HG03135 (cell line): Measurements from ENCODE around the gene SYTL5.

Experiments
- ATAC-seq: cut with Tn5 transposase; IDR thresholded peaks from one replicate; pipeline ENCODE4 v1.9.1; 2021; ENCODE audit warnings: mild to moderate bottlenecking, moderate library complexity; ENCODE audit not compliant: unreplicated experiment

SYTL5 gene

GRCh38 chrX:38087594-38087993 is 81.2 kb downstream of the SYTL5 start:
- no peak for ATAC-seq

DNA sequence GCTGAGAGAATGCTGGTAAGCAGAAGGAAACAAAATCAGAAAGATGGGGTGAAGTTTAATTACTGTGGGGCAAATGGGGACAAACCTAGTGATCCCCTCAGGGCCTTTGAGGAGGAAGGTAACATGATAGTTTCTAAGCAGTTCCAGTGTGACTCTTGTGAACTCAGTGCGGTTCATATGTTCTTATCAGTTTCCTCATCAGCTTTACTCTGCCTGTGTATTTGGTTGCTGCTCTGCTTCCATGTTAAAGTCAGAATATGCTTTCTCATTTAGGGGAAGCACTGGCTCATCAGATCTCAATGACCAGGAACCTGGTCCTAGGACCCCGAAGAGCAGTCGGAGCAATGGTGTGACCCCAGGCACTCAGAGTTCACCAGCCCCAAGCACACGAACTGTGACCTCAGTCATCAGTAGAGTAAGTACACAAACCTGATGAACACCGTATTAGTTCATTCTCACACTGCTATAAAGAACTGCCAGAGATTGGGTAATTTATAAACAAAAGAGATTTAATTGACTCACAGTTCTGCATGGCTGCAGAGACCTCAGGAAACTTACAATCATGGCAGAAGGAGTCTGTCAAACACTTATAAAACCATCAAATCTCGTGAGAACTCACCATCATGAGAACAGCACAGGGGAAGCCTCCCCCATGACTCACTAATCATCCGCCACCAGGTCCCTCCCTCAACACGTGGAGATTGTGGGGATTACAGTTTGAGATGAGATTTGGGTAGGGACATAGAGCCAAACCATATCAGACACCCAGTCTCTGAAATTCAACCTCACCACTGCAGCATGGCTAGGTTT is 83.0 kb downstream of the SYTL5 start:
- no peak for ATAC-seq

DNA sequence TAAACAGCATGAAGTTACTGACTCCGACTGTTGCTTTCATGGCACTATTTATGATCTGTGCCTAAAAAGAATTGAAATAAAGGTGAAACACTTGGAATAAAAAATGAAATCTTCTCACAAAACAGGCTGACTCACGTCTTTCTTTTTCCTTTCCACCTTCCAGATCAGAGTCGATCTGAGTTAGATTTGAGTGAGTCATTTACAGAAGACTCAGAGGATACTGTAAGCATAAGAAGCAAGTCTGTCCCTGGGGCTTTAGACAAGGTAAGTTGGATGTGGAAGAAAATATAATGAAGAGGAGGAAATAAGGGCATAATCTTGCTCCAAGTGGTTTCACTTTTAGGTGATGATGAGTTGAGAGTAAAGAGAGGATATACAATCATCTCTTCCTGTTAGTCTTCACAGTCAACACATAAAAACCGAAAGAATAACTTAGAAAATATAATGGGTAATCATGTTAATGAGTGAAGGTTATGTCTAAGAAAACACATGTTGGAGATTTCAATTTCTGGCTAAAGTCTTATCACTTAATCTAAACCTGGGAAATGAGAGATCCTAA is 89.7 kb downstream of the SYTL5 start:
- no peak for ATAC-seq

GRCh38 chrX:38099688-38100087 is 93.3 kb downstream of the SYTL5 start:
- no peak for ATAC-seq

DNA sequence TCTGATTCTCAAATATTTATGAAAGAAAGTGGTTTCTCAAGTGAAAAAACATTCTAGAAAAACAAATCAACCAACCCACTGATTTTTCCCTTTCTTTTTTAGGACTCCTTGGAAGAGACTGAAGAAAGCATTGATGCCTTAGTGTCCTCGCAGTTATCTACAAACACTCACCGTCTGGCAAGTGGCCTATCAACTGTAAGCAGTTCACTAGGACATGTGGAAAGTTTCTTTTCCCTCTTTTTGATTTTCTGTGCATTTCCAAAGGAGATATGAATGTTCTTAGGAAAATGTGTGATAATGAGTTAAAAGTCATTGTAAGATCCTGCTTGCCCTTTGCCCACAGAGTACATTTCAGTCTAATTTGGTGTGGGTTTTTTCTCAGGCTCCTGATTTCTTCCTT is 95.9 kb downstream of the SYTL5 start:
- no peak for ATAC-seq

DNA sequence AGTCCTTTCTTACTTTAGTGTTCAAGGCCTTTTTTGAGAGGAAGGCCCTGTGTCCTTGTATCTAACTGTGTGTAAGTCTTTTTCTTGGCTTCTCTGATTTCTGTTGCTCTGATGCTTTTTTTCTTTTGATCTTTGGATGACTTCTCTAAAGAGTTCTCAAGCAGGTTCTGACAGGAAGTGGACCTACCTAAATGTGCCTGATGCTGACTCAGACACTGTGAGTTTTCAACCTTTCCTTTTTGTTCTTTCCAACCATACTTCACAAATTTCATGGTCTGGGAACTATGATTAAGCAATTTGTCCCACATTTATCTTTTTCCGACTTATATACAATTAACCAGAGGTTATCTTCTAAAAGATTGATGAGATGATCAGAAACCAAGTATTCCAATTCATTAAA is 96.5 kb downstream of the SYTL5 start:
- no peak for ATAC-seq

GRCh38 chrX:38103857-38104812 is 97.8 kb downstream of the SYTL5 start:
- peak; percentile 87 for ATAC-seq

DNA sequence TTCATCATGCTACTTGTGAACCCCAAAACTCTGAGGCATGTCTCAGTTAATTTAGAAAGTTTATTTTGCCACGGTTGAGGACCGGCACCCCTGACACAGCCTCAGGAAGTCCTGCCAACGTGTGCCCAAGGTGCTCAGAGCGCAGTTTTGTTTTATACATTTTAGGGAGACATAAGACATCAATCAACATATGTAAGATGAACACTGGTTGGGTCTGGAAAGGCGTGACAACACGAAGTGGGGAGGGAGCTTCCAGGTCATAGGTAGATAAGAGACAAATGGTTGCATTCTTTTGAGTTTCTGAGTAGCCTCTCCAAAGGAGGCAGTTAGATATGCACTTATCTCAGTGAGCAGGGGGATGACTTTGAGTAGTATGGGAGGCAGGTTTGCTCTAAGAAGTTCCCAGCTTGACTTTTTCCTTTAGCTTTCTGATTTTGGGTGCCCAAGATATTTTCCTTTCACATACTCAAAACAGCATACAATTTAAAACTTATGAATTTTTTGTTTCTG is 98.9 kb downstream of the SYTL5 start:
- no peak for ATAC-seq

- no peak for ATAC-seq
Observed at GRCh38 chrX:38106991-38107655, 100.8 kb downstream of the SYTL5 start.

GRCh38 chrX:38108364-38108763 is 102.0 kb downstream of the SYTL5 start:
- ATAC-seq: no peak

GRCh38 chrX:38109042-38109898 is 102.9 kb downstream of the SYTL5 start:
- ATAC-seq: no peak

GRCh38 chrX:38110231-38110630 is 103.9 kb downstream of the SYTL5 start:
- no peak for ATAC-seq

DNA sequence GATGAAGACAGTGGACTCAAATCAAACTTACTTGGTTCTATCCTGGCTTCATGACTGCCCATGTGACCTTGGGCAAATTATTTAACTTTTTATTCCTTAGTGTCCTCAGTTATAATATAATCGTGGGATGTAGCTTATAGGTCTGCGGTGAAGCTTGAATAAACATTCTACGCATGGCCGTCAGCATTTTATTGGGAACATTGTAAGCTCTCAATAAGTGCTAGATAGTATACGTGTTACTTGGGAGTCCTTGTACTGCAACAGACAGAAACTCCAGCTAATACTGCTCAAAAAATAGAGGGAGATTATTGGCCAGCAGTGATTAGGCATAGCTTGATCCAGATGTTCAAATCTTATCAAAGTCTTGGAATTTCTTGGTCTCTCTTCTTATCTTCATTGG is 104.8 kb downstream of the SYTL5 start:
- no peak for ATAC-seq

DNA sequence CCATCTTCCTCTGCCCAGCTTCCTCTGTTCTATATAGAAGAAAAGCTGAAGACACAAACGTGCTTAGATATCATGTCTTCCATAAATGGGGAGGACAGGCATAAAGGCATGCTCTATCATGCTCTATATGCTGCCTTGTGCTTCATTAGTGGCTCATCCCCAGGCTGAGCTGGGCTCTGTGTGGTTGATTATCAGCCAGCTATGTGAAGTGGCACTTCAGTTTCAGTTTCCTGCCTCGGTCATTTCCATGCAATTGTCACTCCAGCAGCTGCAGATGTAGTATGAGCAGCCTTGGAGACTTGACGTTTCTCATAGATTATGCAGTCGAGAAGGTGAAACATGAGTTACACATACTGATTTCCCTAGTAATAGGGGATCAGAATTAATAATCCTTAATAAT is 106.2 kb downstream of the SYTL5 start:
- no peak for ATAC-seq

GRCh38 chrX:38116706-38117105 is 110.4 kb downstream of the SYTL5 start:
- ATAC-seq: no peak

- no peak for ATAC-seq
Observed at GRCh38 chrX:38117485-38117884, 111.1 kb downstream of the SYTL5 start.

DNA sequence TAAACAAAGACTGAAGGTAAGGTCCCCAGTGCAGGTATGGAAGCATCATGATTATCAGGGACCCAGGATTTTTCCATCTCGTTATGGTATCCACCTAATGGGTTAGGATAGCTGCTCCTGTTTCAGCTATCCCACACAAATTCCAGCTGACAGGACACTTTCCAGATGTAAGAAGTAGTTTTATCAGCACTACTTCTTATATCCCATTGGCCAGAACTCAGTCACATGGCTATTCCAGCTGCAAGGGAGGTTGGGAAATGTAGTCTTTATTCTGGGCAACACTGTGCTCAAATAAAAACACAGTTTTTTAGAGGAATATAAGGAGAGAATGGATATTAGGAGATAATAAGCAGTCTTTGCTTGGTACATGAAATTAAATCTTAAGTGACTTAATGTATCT is 117.6 kb downstream of the SYTL5 start:
- ATAC-seq: no peak

DNA sequence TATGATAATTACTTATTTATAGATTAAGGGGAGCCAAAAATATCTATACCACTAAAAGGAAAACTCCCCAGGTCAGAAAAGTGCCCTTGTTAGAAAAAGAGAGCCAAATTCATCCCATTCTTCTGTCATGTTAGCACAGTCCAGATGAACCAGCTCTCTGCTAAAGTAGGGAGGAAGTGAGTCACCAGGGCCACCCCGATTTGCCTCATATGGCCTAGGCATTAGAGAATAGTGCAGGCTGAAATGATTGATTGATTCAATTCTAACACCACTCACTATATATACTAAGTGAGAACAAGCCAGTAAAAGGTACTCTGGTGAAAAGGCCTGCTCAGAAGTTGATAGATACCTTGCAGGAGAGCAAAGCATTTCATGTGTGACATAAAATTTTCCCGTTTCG is 119.8 kb downstream of the SYTL5 start:
- no peak for ATAC-seq

- ATAC-seq: no peak
Observed at GRCh38 chrX:38127961-38128360, 121.6 kb downstream of the SYTL5 start.

DNA sequence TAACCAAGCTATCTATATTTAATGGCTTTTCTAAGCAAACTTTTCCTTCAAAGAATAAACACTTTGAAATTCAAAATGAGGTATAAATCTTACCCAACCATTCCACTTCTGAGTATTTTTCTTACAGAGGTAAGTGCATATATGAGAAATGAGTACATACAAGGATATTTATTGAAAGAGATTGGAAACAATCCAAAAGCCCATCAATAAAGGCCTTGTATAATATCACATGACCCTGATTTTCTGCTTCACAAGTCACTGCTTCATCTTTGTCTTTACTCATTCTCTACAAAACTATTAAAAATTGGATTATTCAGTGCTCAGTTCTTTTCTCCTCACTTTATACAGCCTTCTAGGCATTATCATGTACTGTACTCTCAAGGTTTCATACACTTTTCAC is 123.0 kb downstream of the SYTL5 start:
- ATAC-seq: no peak
